ENCODE results near the gene ATP8B1. TPM values are rescaled to one million over a fixed set of nuclear protein-coding genes. Genes with fewer than 3 reads are reported as not detected.

ATP8B1 gene
- total and polyA plus RNA-seq, 9 of the 15 experiments (the other 6 are each of a cell fraction or from before 2014, with no cell fraction given), result 0.01 to 0.22 (median 0.03) TPM; not detected in 3

- BruUV-seq (replicated peaks), result no TSS peak
- H3K79me2 ChIP-seq (ENCODE audit: control insufficient read depth, insufficient read depth, low read length), result no peaks in the 10 kb centered on the region
- no peaks in the 10 kb centered on the region for H3K9me1 ChIP-seq (ENCODE audit: control insufficient read depth, insufficient read depth, low read length)
- H3K36me3 ChIP-seq (ENCODE audit: control insufficient read depth, insufficient read depth, low read length), result no peaks in the 10 kb centered on the region
- DNase-seq (ENCODE audit: extremely low read depth in 1 of 4, low spot score in 3 of 4) (no peak), FAIRE-seq (no peak), ATAC-seq (no peak)
- POLR2A ChIA-PET, result no interaction called here
- no peaks in the 10 kb centered on the region for H3K9me3 ChIP-seq (replicated peaks; ENCODE audit: control insufficient read depth, insufficient read depth, low read depth, low read length)
- intact Hi-C loops (cut with micrococcal nuclease) (loop anchor here (5.0 kb wide), 1 partner anchor 113 kb away; no protein-coding TSS in a partner anchor), in situ Hi-C loops (cut with MboI) (no loop called here)
- CTCF ChIA-PET (ENCODE audit: low intra/inter-chr PET ratio), result no interaction called here
- peaks cover 6 to 35% of the 10 kb centered on the region in 2 experiments; a peak in 3 of 5 replicates for H3K4me1 ChIP-seq (replicated peaks in 1 of 2; ENCODE audit: control insufficient read depth in 2 of 2, insufficient read depth in 2 of 2, low read length in 2 of 2)
- H4K20me1 ChIP-seq (replicated peaks; ENCODE audit: control insufficient read depth, insufficient read depth, low read length), result no peaks in the 10 kb centered on the region
- 43% methylated on average over 2 of the region's 2 CpGs for WGBS (ENCODE audit: insufficient coverage, low coverage, missing lambda C conversion rate)
- no peak overlapping the region for H3K9ac ChIP-seq (ENCODE audit: insufficient read depth in 1 of 2, low read depth in 2 of 2, low read length in 2 of 2)
- H3K27me3 ChIP-seq (ENCODE audit: control insufficient read depth in 2 of 2, insufficient read depth in 2 of 2, low read length in 2 of 2), result no peaks in the 10 kb centered on the region
- no peak overlapping the region for H2AFZ ChIP-seq (ENCODE audit: low read depth, low read length)
- no peak overlapping the region for H3K4me2 ChIP-seq (ENCODE audit: insufficient read depth, low read length)
- H3K4me3 ChIP-seq, result no peak overlapping the region
- H3K27ac ChIP-seq (ENCODE audit: extremely low read depth, low read depth, low read length), result no peak overlapping the region
- TF ChIP-seq ARID1B (IDR thresholded peaks at IDR 0.05) (0 out of 2 replicates have a peak, but pooled peaks have one; percentile 22), EP300 (IDR thresholded peaks at IDR 0.05; ENCODE audit: low read length) (peak; percentile 21; the same call in 1 of the 2 replicates), SOX6 (IDR thresholded peaks at IDR 0.05) (peak; percentile 57), TCF7L2 (IDR thresholded peaks at IDR 0.05; ENCODE audit: low read depth, low read length) (no peak), RAD51 (IDR thresholded peaks at IDR 0.05; ENCODE audit: borderline replicate concordance, low read depth) (no peak), ZSCAN29 (IDR thresholded peaks at IDR 0.05) (no peak), SRF (CRISPR knock-in tag; IDR thresholded peaks at IDR 0.05) (no peak), SUPT5H (IDR thresholded peaks at IDR 0.05) (no peak), RBBP5 (IDR thresholded peaks at IDR 0.05; ENCODE audit: borderline replicate concordance, insufficient read depth, low read length, poor library complexity, severe bottlenecking) (no peak), PURB (CRISPR knock-in tag; IDR thresholded peaks at IDR 0.05; ENCODE audit: low read depth) (no peak), TAL1 (IDR thresholded peaks at IDR 0.05) (peak; percentile 32; the same call in 1 of the 2 replicates), HDAC1 (IDR thresholded peaks at IDR 0.05) (0 out of 4 replicates have a peak, but pooled peaks of 1 of the 2 experiments have one; percentile 42), RCOR1 (IDR thresholded peaks at IDR 0.05; ENCODE audit: borderline replicate concordance in 1 of 2, low read depth in 2 of 2, low read length in 2 of 2) (peak; percentile 38 to 90; a peak in 2 of 4 replicates), ZNF184 (CRISPR knock-in tag; IDR thresholded peaks at IDR 0.05) (no peak), SETDB1 (IDR thresholded peaks at IDR 0.05; ENCODE audit: low read length) (no peak), ZKSCAN3 (CRISPR knock-in tag; IDR thresholded peaks at IDR 0.05) (no peak), GTF2F1 (IDR thresholded peaks at IDR 0.05; ENCODE audit: low read depth, low read length) (no peak), ZNF274 (IDR thresholded peaks at IDR 0.05; ENCODE audit: borderline replicate concordance, low read depth, low read length) (no peak), FOSL1 (tag; conservative IDR thresholded peaks at IDR 0.05) (0 out of 2 replicates have a peak, but pooled peaks have one; percentile 18), ZNF175 (CRISPR knock-in tag; IDR thresholded peaks at IDR 0.05; ENCODE audit: low read depth) (no peak), NCOA4 (IDR thresholded peaks at IDR 0.05; ENCODE audit: partially characterized antibody) (no peak)
- TF ChIP-seq, protein P1, sequence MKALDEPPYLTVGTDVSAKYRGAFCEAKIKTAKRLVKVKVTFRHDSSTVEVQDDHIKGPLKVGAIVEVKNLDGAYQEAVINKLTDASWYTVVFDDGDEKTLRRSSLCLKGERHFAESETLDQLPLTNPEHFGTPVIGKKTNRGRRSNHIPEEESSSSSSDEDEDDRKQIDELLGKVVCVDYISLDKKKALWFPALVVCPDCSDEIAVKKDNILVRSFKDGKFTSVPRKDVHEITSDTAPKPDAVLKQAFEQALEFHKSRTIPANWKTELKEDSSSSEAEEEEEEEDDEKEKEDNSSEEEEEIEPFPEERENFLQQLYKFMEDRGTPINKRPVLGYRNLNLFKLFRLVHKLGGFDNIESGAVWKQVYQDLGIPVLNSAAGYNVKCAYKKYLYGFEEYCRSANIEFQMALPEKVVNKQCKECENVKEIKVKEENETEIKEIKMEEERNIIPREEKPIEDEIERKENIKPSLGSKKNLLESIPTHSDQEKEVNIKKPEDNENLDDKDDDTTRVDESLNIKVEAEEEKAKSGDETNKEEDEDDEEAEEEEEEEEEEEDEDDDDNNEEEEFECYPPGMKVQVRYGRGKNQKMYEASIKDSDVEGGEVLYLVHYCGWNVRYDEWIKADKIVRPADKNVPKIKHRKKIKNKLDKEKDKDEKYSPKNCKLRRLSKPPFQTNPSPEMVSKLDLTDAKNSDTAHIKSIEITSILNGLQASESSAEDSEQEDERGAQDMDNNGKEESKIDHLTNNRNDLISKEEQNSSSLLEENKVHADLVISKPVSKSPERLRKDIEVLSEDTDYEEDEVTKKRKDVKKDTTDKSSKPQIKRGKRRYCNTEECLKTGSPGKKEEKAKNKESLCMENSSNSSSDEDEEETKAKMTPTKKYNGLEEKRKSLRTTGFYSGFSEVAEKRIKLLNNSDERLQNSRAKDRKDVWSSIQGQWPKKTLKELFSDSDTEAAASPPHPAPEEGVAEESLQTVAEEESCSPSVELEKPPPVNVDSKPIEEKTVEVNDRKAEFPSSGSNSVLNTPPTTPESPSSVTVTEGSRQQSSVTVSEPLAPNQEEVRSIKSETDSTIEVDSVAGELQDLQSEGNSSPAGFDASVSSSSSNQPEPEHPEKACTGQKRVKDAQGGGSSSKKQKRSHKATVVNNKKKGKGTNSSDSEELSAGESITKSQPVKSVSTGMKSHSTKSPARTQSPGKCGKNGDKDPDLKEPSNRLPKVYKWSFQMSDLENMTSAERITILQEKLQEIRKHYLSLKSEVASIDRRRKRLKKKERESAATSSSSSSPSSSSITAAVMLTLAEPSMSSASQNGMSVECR (CRISPR knock-in tag; IDR thresholded peaks at IDR 0.05), result no peak
Measured at GRCh38 chr18:57664568-57665165, 138.4 kb downstream of the ATP8B1 start.
